ENCODE results near the gene GNAQ.

Gene GNAQ

GRCh38 chr9:77944556-77945243 lies 86.9 kb downstream of the GNAQ start:
- no peak for DNase-seq (ENCODE audit: low read depth in 2 of 2)

- no peak for DNase-seq (ENCODE audit: low read depth in 2 of 2)
Measured at GRCh38 chr9:77943057-77943456, 88.6 kb downstream of the GNAQ start.

GRCh38 chr9:77939149-77939668 lies 92.4 kb downstream of the GNAQ start:
- no peak for DNase-seq (ENCODE audit: low read depth in 2 of 2)

- no peak for DNase-seq (ENCODE audit: low read depth in 2 of 2)
Measured at GRCh38 chr9:77938163-77938562, 93.4 kb downstream of the GNAQ start.

GRCh38 chr9:77935974-77936373 lies 95.6 kb downstream of the GNAQ start:
- DNase-seq (ENCODE audit: low read depth in 2 of 2) = no peak

GRCh38 chr9:77935211-77935610 lies 96.4 kb downstream of the GNAQ start:
- DNase-seq (ENCODE audit: low read depth in 2 of 2) = no peak

GRCh38 chr9:77933976-77934375 lies 97.6 kb downstream of the GNAQ start:
- no peak for DNase-seq (ENCODE audit: low read depth in 2 of 2)

- no peak for DNase-seq (ENCODE audit: low read depth in 2 of 2)
Measured at GRCh38 chr9:77933019-77933418, 98.6 kb downstream of the GNAQ start.

- no peak for DNase-seq (ENCODE audit: low read depth in 2 of 2)
Measured at GRCh38 chr9:77929942-77930341, 101.7 kb downstream of the GNAQ start.

- DNase-seq (ENCODE audit: low read depth in 2 of 2) = no peak
Measured at GRCh38 chr9:77927265-77927664, 104.3 kb downstream of the GNAQ start.

- no peak for DNase-seq (ENCODE audit: low read depth in 2 of 2)
Measured at GRCh38 chr9:77926371-77926878, 105.2 kb downstream of the GNAQ start.

- DNase-seq (ENCODE audit: low read depth in 2 of 2) = no peak
Measured at GRCh38 chr9:77922591-77922990, 109.0 kb downstream of the GNAQ start.

- no peak for DNase-seq (ENCODE audit: low read depth in 2 of 2)
Measured at GRCh38 chr9:77917800-77918199, 113.8 kb downstream of the GNAQ start.

- no peak for DNase-seq (ENCODE audit: low read depth in 2 of 2)
Measured at GRCh38 chr9:77916820-77917219, 114.8 kb downstream of the GNAQ start.

- DNase-seq (ENCODE audit: low read depth in 2 of 2) = no peak
Measured at GRCh38 chr9:77916410-77916819, 115.2 kb downstream of the GNAQ start.

GRCh38 chr9:77915744-77916143 lies 115.9 kb downstream of the GNAQ start:
- no peak for DNase-seq (ENCODE audit: low read depth in 2 of 2)

- DNase-seq (ENCODE audit: low read depth in 2 of 2) = no peak
Measured at GRCh38 chr9:77912895-77913693, 118.5 kb downstream of the GNAQ start.

GRCh38 chr9:77911928-77912327 lies 119.7 kb downstream of the GNAQ start:
- DNase-seq (ENCODE audit: low read depth in 2 of 2) = no peak

- no peak for DNase-seq (ENCODE audit: low read depth in 2 of 2)
Measured at GRCh38 chr9:77910194-77910621, 121.4 kb downstream of the GNAQ start.

- no peak for DNase-seq (ENCODE audit: low read depth in 2 of 2)
Measured at GRCh38 chr9:77909306-77909705, 122.3 kb downstream of the GNAQ start.

GRCh38 chr9:77908293-77908692 lies 123.3 kb downstream of the GNAQ start:
- DNase-seq (ENCODE audit: low read depth in 2 of 2) = no peak

- DNase-seq (ENCODE audit: low read depth in 2 of 2) = no peak
Measured at GRCh38 chr9:77907585-77907984, 124.0 kb downstream of the GNAQ start.

GRCh38 chr9:77906991-77907390 lies 124.6 kb downstream of the GNAQ start:
- DNase-seq (ENCODE audit: low read depth in 2 of 2) = no peak
